GM12878 (cell line): ENCODE data around the gene NONO. TPM values are rescaled to one million over a fixed set of nuclear protein-coding genes. Genes with fewer than 3 reads are reported as not detected.

ENCODE experiments used
- BACH1 ChIP-seq: fragments of 450-650 bp; IDR thresholded peaks from 2 replicates; pipeline ENCODE4 v1.6.1; 2017; ENCODE audit warnings: mild to moderate bottlenecking, borderline replicate concordance
- CBFB ChIP-seq: IDR thresholded peaks from 2 replicates; pipeline ENCODE4 v1.6.1; 2016; ENCODE audit warnings: antibody characterized with exemption, low read depth
- CEBPB ChIP-seq, 2 experiments: fragments of 150-350 bp in 1 of 2; IDR thresholded peaks; 2 replicates each; pipeline ENCODE4 v1.6.1; 2012 to 2014; ENCODE audit warnings: low read depth in 2 of 2, low read length in 2 of 2, borderline replicate concordance in 1 of 2, inconsistent platforms in 1 of 2
- CHD1 ChIP-seq: IDR thresholded peaks from 2 replicates; pipeline ENCODE4 v1.6.1; 2012; ENCODE audit warnings: low read depth, low read length, improper control_type of control experiment
- CHD2 ChIP-seq: IDR thresholded peaks from 2 replicates; pipeline ENCODE4 v1.6.1; 2011; ENCODE audit warnings: low read depth, low read length, improper control_type of control experiment, borderline replicate concordance
- CREB1 ChIP-seq: IDR thresholded peaks from 2 replicates; pipeline ENCODE4 v1.6.1; 2012; ENCODE audit warnings: low read depth, mild to moderate bottlenecking, inconsistent platforms
- CREM ChIP-seq: IDR thresholded peaks from 2 replicates; pipeline ENCODE4 v1.6.1; 2014; ENCODE audit warnings: antibody characterized with exemption, low read depth
- CTCF ChIP-seq, 3 experiments: IDR thresholded peaks in 2 of 3; conservative IDR thresholded peaks in 1 of 3; 2 replicates each; pipeline ENCODE4 v1.5.1; 2011; ENCODE audit warnings: low read depth in 3 of 3, low read length in 3 of 3, mild to moderate bottlenecking in 3 of 3, control low read depth in 2 of 3, moderate library complexity in 2 of 3, inconsistent platforms in 1 of 3, mixed read lengths in 1 of 3; ENCODE audit not compliant: control insufficient read depth in 2 of 3, insufficient read depth in 1 of 3; ENCODE audit errors: extremely low read depth in 1 of 3
- DPF2 ChIP-seq: fragments of 450-650 bp; IDR thresholded peaks from 2 replicates; pipeline ENCODE4 v1.6.1; 2017; ENCODE audit warnings: mild to moderate bottlenecking
- EGR1 ChIP-seq, 2 experiments: IDR thresholded peaks; 1 replicate in 1 of 2; 2 replicates in 1 of 2; pipeline ENCODE4 v1.6.1; 2011 to 2012; ENCODE audit warnings: low read depth in 2 of 2, low read length in 2 of 2, borderline replicate concordance in 1 of 2, mild to moderate bottlenecking in 1 of 2, moderate library complexity in 1 of 2
- ETV6 ChIP-seq, 2 experiments: fragments of 450-650 bp in 1 of 2; IDR thresholded peaks in 1 of 2; conservative IDR thresholded peaks in 1 of 2; 2 replicates each; pipeline ENCODE4 v1.6.1; 2014; ENCODE audit warnings: antibody characterized with exemption in 1 of 2, borderline replicate concordance in 1 of 2, low read depth in 1 of 2, mild to moderate bottlenecking in 1 of 2, moderate library complexity in 1 of 2
- NBN ChIP-seq: fragments of 450-650 bp; IDR thresholded peaks from 2 replicates; pipeline ENCODE4 v1.6.1; 2016
- NFYB ChIP-seq: IDR thresholded peaks from 2 replicates; pipeline ENCODE4 v1.6.1; 2011; ENCODE audit warnings: low read depth, mild to moderate bottlenecking, low read length, improper control_type of control experiment, moderate library complexity; ENCODE audit not compliant: insufficient read depth
- POLR2AphosphoS5 ChIP-seq: IDR thresholded peaks from 2 replicates; pipeline ENCODE4 v1.6.1; 2011; ENCODE audit warnings: mild to moderate bottlenecking, low read length, inconsistent platforms
- RB1 ChIP-seq: fragments of 450-650 bp; formaldehyde crosslinking; IDR thresholded peaks from 2 replicates; pipeline ENCODE4 v1.6.1; 2017; ENCODE audit warnings: mild to moderate bottlenecking, borderline replicate concordance
- RFX5 ChIP-seq: IDR thresholded peaks from 2 replicates; pipeline ENCODE4 v1.6.1; 2011; ENCODE audit warnings: low read depth, low read length, improper control_type of control experiment
- SIN3A ChIP-seq: IDR thresholded peaks from 2 replicates; pipeline ENCODE4 v1.6.1; 2012; ENCODE audit warnings: low read depth, low read length, improper control_type of control experiment
- SMAD1 ChIP-seq: fragments of 450-650 bp; IDR thresholded peaks from 2 replicates; pipeline ENCODE4 v1.6.1; 2018; ENCODE audit warnings: mild to moderate bottlenecking, low read depth; ENCODE audit not compliant: partially characterized antibody
- SMC3 ChIP-seq: IDR thresholded peaks from 2 replicates; pipeline ENCODE4 v1.6.1; 2011; ENCODE audit warnings: low read length, improper control_type of control experiment, borderline replicate concordance
- SP1 ChIP-seq: IDR thresholded peaks from one replicate; pipeline ENCODE4 v1.6.1; 2011; ENCODE audit warnings: low read depth, low read length
- SUPT20H ChIP-seq: IDR thresholded peaks from 2 replicates; pipeline ENCODE4 v1.6.1; 2011; ENCODE audit warnings: low read depth, mild to moderate bottlenecking, low read length, moderate library complexity, borderline replicate concordance; ENCODE audit not compliant: control insufficient read depth
- TARDBP ChIP-seq: IDR thresholded peaks from 2 replicates; pipeline ENCODE4 v1.6.1; 2016; ENCODE audit warnings: borderline replicate concordance
- TBL1XR1 ChIP-seq: IDR thresholded peaks from 2 replicates; pipeline ENCODE4 v1.6.1; 2012; ENCODE audit warnings: low read depth, low read length, improper control_type of control experiment
- TCF12 ChIP-seq: IDR thresholded peaks from 2 replicates; pipeline ENCODE4 v1.6.1; 2011; ENCODE audit warnings: low read depth, mild to moderate bottlenecking, low read length
- ZBED1 ChIP-seq: IDR thresholded peaks from 2 replicates; pipeline ENCODE4 v1.6.1; 2016; ENCODE audit warnings: borderline replicate concordance
- ZZZ3 ChIP-seq: IDR thresholded peaks from 2 replicates; pipeline ENCODE4 v1.6.1; 2011; ENCODE audit warnings: low read depth; ENCODE audit not compliant: control insufficient read depth, insufficient read length
- polyA plus RNA-seq, 11 experiments: library from polyadenylated mRNA; depleted of rRNA in 4 of 11; unstranded in 6 of 11; stranded (reverse) in 5 of 11; fragments of >200 nt; fragmentation: Nextera tagmentation in 4 of 11; fragmentation: Illumina TruSeq in 1 of 11; extraction: Ambion mirVana in 4 of 11; extraction: Trizol in 1 of 11; gene quantifications; 1 replicate in 1 of 11; 2 replicates in 10 of 11; pipeline versions ENCODE4 v1.2.1 to v1.2.3, GENCODE V29; 2011 to 2016; ENCODE audit warnings: inconsistent platforms in 2 of 11, missing spikeins in 2 of 11, low read depth in 1 of 11
- total RNA-seq, 4 experiments: library from RNA; depleted of rRNA in 3 of 4; stranded (reverse); fragments of >200 nt in 3 of 4; fragmentation: Illumina TruSeq in 1 of 4; extraction: Trizol in 1 of 4; gene quantifications; 2 replicates each; pipeline versions ENCODE4 v1.2.1 to v1.2.3, GENCODE V29; 2013 to 2021

The NONO gene
- total and polyA plus RNA-seq, 10 of the 15 experiments (the other 5 are each of a cell fraction or from before 2014, with no cell fraction given), result 206 to 505 (median 373) TPM

GRCh38 chrX:71283403-71284143, at the start of gene NONO (continued):
- 0 out of 2 replicates have a peak, but pooled peaks have one; percentile 36 for TF ChIP-seq BACH1
- no peak for TF ChIP-seq ZBED1
- peak; percentile 56; the same call in 1 of the 2 replicates for TF ChIP-seq NBN
- TF ChIP-seq NFYB, result peak; percentile 66; the same call in 1 of the 2 replicates
- TF ChIP-seq CEBPB (IDR thresholded peaks at IDR 0.05; ENCODE audit: borderline replicate concordance in 1 of 2, low read depth in 2 of 2, low read length in 2 of 2), result no peak
- peak; percentile 7; the same call in 1 of the 2 replicates for TF ChIP-seq TCF12
- TF ChIP-seq ZZZ3, result no peak
- TF ChIP-seq ETV6 (conservative IDR thresholded peaks at IDR 0.05 in 1 of 2, IDR thresholded peaks at IDR 0.05 in 1 of 2; ENCODE audit: borderline replicate concordance in 1 of 2, low read depth in 1 of 2), result no peak
- 0 out of 2 replicates have a peak, but pooled peaks have one; percentile 35 for TF ChIP-seq RB1
- TF ChIP-seq SMAD1, result peak; percentile 63
- TF ChIP-seq SIN3A, result 0 out of 2 replicates have a peak, but pooled peaks have one; percentile 38
- TF ChIP-seq SUPT20H, result no peak
- TF ChIP-seq CTCF (IDR thresholded peaks at IDR 0.05 in 2 of 3, conservative IDR thresholded peaks at IDR 0.05 in 1 of 3; ENCODE audit: control insufficient read depth in 2 of 3, extremely low read depth in 1 of 3, insufficient read depth in 1 of 3, low read depth in 3 of 3, low read length in 3 of 3), result peak in 1 of 3 experiments; percentile 20; a peak in 1 of 6 replicates
- TF ChIP-seq TARDBP, result no peak
- TF ChIP-seq RFX5, result no peak
- TF ChIP-seq EGR1 (IDR thresholded peaks at IDR 0.05; ENCODE audit: borderline replicate concordance in 1 of 2, low read depth in 2 of 2, low read length in 2 of 2), result no peak
- peak; percentile 76 for TF ChIP-seq CHD2
- TF ChIP-seq DPF2, result 0 out of 2 replicates have a peak, but pooled peaks have one; percentile 47
- TF ChIP-seq SMC3, result no peak
- TF ChIP-seq CHD1, result no peak
- no peak for TF ChIP-seq TBL1XR1
- TF ChIP-seq SP1, result peak; percentile 51
- 0 out of 2 replicates have a peak, but pooled peaks have one; percentile 25 for TF ChIP-seq CBFB
- TF ChIP-seq POLR2AphosphoS5, result peak; percentile 87
- TF ChIP-seq CREM, result peak; percentile 59; the same call in 1 of the 2 replicates
- TF ChIP-seq CREB1, result peak; percentile 70
